Right lobe of liver (tissue), 6 donors: ENCODE data around the gene MMP13. TPM values are rescaled to one million over a fixed set of nuclear protein-coding genes. Genes with fewer than 3 reads are reported as not detected.

Experiments used
- ATAC-seq, 4 donors: fragments of 200-7000 bp; cut with Tn5 transposase; one replicate each; pipeline ENCODE4 v1.9.1; 2020; ENCODE audit warnings: mild to moderate bottlenecking in 4 of 4, moderate library complexity in 4 of 4
- DNase-seq, 3 donors: peaks; one replicate each; pipeline ENCODE4 v3.0.0-alpha.2; 2020
- H3K27ac ChIP-seq, 3 donors: fragments of 200-600 bp; one replicate each; pipeline ENCODE4 v1.8.0; 2022
- H3K27me3 ChIP-seq, 2 donors: fragments of 200-600 bp; one replicate each; pipeline ENCODE4 v1.8.0; 2022
- H3K36me3 ChIP-seq, 4 donors: fragments of 200-600 bp; sonication (generic) in 1 of 4; one replicate each; pipeline versions ENCODE4 v1.5.1 to v1.8.0; 2017 to 2022; ENCODE audit warnings: control low read depth in 1 of 4
- H3K4me1 ChIP-seq, 4 donors: fragments of 200-600 bp; sonication (generic) in 1 of 4; one replicate each; pipeline versions ENCODE4 v1.5.1 to v1.8.0; 2017 to 2022; ENCODE audit warnings: control low read depth in 1 of 4
- H3K4me3 ChIP-seq, 3 donors: fragments of 200-600 bp; one replicate each; pipeline ENCODE4 v1.8.0; 2022
- H3K9me3 ChIP-seq, 4 donors: fragments of 200-600 bp; sonication (generic) in 1 of 4; one replicate each; pipeline versions ENCODE4 v1.5.1 to v1.8.0; 2017 to 2022; ENCODE audit warnings: control low read depth in 1 of 4
- CTCF ChIP-seq, 4 donors: fragments of 200-600 bp in 3 of 4; fragments of 450-650 bp in 1 of 4; IDR thresholded peaks; one replicate each; pipeline versions ENCODE4 v1.5.1 to v1.8.0; 2016 to 2022; ENCODE audit warnings: antibody characterized with exemption in 4 of 4, mild to moderate bottlenecking in 2 of 4
- POLR2A ChIP-seq: fragments of 450-650 bp; IDR thresholded peaks from one replicate; pipeline ENCODE4 v1.6.1; 2017; ENCODE audit warnings: antibody characterized with exemption, mild to moderate bottlenecking
- WGBS: methylation state at CpG from one replicate; pipeline ENCODE4 v1.1.6; 2018; ENCODE audit warnings: low coverage, low lambda C conversion rate; ENCODE audit not compliant: insufficient coverage; ENCODE audit errors: missing lambda C conversion rate; 5-methylcytosine and 5-hydroxymethylcytosine counted together
- intact Hi-C, 2 donors: fragments of 100-400 bp; cut with DNase I; formaldehyde crosslinking; loops; one replicate each; pipeline versions ENCODE4 v1.11.2 to v1.14.1; 2022
- total RNA-seq, 6 experiments: library from RNA; depleted of rRNA in 2 of 6; stranded (reverse); fragments of >200 nt in 2 of 6; fragmentation: NEBNext Ultra II Directional in 3 of 6; extraction: Animal tissue kit (Norgen Biotek cat#: 25700) in 3 of 6; gene quantifications; one replicate each; pipeline versions ENCODE4 v1.1.0 to v1.2.4, GENCODE V29; 2016 to 2023
- donor health status: DM: no; HTN: yes; CAD: no.
- donor health status: DM: no; HTN: no; CAD: no.
- donor health status: DM: no; HTN: no; CAD: no.
- donor health status: DM: no; HTN: yes; CAD: no.
- donor health status: DM: no; HTN: yes; CAD: no.

MMP13 gene
- total RNA-seq, 6 experiments from 2014 or later = not detected

DNA sequence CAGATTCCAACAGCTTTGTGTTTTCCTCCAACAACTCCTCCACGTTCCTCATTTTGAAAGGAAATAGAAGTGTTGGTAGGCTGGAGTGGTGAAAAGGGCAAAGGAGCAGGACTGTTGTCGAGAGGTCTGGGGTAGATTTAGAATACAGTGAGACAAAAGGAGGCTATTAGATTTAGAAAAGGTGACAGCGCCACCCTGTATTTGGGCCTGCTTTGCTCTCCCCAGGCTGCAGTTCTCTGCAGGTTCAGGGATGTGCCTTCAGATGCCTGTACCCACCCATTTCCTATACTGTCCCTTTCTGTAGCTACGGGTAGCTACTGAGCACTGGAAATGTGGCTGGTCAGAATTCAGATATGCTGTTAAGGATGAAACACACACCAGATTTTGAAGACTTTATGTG is 20.8 kb downstream of the MMP13 start:
- intact Hi-C loops = no loop called here
- Histone ChIP-seq H3K27ac (no peak overlapping the region), H3K9me3 (no peaks in the 10 kb centered on the region), H3K27me3 (no peaks in the 10 kb centered on the region), H3K4me3 (no peak overlapping the region), H3K4me1 (no peaks in the 10 kb centered on the region), H3K36me3 (no peaks in the 10 kb centered on the region)
- 72% methylated on average over 3 of the region's 4 CpGs for WGBS
- ATAC-seq (no peak), DNase-seq (no peak)
- TF ChIP-seq POLR2A = no peak
- TF ChIP-seq CTCF (IDR thresholded peaks at IDR 0.05) = no peak

GRCh38 chr11:102933627-102934026 is 21.9 kb downstream of the MMP13 start:
- Histone ChIP-seq H3K4me3 (no peak overlapping the region), H3K4me1 (no peaks in the 10 kb centered on the region), H3K27me3 (no peaks in the 10 kb centered on the region), H3K36me3 (no peaks in the 10 kb centered on the region), H3K9me3 (no peaks in the 10 kb centered on the region), H3K27ac (no peak overlapping the region)
- DNase-seq (no peak), ATAC-seq (no peak)
- WGBS = 65% methylated on average over 3 of the region's 3 CpGs
- TF ChIP-seq POLR2A (no peak), CTCF (IDR thresholded peaks at IDR 0.05) (no peak)
- intact Hi-C loops = no loop called here

DNA sequence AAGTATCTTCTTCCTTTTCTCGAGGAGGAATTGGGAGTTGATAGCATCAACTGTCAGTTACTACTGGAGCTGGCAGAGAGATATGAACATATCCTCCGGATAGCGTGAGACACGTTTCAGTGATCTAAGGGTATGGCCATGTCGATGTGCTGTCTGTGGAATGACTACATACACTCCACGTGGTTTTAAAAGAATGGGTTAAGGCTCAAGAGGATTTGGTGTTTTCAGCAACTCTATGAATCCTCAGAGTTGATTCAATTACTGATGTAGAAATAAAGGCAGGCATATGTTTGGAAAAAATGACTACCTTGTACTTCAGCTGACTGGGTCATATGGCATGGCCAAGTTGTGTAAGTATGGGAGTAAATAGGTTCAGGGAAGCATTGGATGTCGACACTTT is 22.9 kb downstream of the MMP13 start:
- DNase-seq (no peak), ATAC-seq (no peak)
- Histone ChIP-seq H3K4me3 (no peak overlapping the region), H3K27me3 (no peaks in the 10 kb centered on the region), H3K4me1 (no peaks in the 10 kb centered on the region), H3K36me3 (no peaks in the 10 kb centered on the region), H3K27ac (no peak overlapping the region), H3K9me3 (no peaks in the 10 kb centered on the region)
- intact Hi-C loops = no loop called here
- 70% methylated on average over 7 of the region's 7 CpGs for WGBS
- TF ChIP-seq POLR2A (no peak), CTCF (IDR thresholded peaks at IDR 0.05) (no peak)

DNA sequence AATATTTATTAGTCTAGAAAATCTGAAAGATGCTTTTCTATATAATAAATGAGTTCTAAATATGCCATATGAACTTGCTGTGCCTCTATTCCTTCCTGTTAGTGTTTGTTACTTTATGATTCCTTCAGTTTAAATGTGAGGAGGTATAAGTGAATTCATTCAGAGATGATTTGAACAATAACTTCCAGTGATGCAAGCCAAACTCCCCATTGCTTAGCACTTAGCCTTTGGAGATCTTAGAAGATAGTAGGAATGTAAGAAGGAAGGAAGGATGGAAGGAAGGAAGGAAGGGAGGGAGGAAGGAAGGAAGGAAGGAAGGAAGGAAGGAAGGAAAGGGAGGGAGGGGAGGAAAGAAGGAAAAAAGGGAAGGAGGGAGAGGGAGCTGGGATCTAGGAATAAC is 25.1 kb downstream of the MMP13 start:
- H3K36me3 ChIP-seq = no peaks in the 10 kb centered on the region
- no peak overlapping the region for H3K4me3 ChIP-seq
- TF ChIP-seq POLR2A = no peak
- H3K4me1 ChIP-seq = peaks cover 0 to 3% (median 0%) of the 10 kb centered on the region in 4 donors
- ATAC-seq = no peak
- intact Hi-C loops = no loop called here
- H3K9me3 ChIP-seq = no peaks in the 10 kb centered on the region
- H3K27ac ChIP-seq = peak overlapping the region in 1 of 3 donors; percentile 17
- H3K27me3 ChIP-seq = no peaks in the 10 kb centered on the region
- DNase-seq = no peak

- Histone ChIP-seq H3K27ac (peak overlapping the region in 1 of 3 donors; percentile 17), H3K36me3 (no peaks in the 10 kb centered on the region), H3K4me1 (peaks cover 0 to 3% (median 0%) of the 10 kb centered on the region in 4 donors), H3K9me3 (no peaks in the 10 kb centered on the region), H3K4me3 (no peak overlapping the region), H3K27me3 (no peaks in the 10 kb centered on the region)
- ATAC-seq (peak; percentile 50 to 84 (median 64)), DNase-seq (no peak)
- TF ChIP-seq CTCF (IDR thresholded peaks at IDR 0.05) (no peak), POLR2A (no peak)
- 83% methylated on average over 1 of the region's 1 CpG for WGBS
- intact Hi-C loops = no loop called here
Observed at GRCh38 chr11:102929972-102930371, 25.6 kb downstream of the MMP13 start.
